ENCODE data around the gene LGALS3BP. TPM values are rescaled to one million over a fixed set of nuclear protein-coding genes. Genes with fewer than 3 reads are reported as not detected.
A peak's percentile ranks its signal among the peaks of the same experiment; 100 is the strongest.

The LGALS3BP gene
- total and polyA plus RNA-seq, 7 donors: 92.5 to 415 (median 180) TPM

DNA sequence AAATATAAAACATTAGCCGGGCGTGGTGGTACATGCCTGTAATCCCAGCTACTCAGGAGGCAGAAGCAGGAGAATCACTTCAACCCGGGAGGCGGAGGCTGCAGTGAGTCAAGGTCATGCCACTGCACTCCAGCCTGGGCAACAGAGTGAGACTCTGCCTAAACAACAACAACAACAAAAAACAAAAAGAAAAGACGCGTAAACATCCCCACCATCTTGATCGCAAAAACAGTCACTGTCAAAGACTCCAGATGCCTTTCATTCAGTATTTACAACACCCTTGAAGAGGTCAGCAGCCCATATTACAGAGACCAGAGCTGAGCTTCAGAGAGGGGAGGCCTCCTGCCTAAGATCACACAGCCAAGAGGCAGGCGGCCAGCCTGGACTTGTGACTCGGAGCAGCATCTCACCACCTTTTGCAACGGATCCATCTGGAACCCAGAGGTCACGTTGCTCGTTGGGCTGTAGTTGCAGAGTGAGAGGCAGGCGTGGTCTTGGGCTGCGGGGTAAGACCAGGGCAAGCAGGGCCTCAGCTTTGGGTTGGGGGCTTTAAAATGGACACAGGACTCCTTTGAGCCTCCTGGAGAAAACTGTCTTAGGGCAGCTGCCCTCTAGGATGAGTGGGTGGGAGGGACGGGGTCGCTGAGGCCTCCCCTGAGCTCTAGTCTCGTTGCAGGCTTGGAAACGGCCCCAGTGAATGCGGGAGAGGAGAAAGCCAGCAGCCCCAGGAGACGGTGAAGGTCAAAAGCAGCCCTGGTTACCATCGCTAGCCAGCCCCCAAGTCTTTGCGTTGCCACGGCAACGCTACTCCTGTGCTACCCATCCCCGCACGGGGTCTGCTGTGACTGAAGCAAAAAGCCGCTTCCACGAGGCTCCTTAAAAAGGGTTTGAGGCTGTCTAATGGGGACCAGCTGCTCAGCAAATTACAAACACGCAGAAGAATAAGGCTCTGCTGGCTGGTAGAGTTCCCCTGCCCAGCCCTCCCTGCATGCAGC, 26.1 kb downstream of the LGALS3BP start:
- H3K27me3 ChIP-seq: no peaks in the 10 kb centered on the region
- TF ChIP-seq POLR2AphosphoS5 (IDR thresholded peaks at IDR 0.05) (no peak), POLR2A (IDR thresholded peaks at IDR 0.05) (no peak), EP300 (IDR thresholded peaks at IDR 0.05) (no peak)
- TF ChIP-seq, protein P1, sequence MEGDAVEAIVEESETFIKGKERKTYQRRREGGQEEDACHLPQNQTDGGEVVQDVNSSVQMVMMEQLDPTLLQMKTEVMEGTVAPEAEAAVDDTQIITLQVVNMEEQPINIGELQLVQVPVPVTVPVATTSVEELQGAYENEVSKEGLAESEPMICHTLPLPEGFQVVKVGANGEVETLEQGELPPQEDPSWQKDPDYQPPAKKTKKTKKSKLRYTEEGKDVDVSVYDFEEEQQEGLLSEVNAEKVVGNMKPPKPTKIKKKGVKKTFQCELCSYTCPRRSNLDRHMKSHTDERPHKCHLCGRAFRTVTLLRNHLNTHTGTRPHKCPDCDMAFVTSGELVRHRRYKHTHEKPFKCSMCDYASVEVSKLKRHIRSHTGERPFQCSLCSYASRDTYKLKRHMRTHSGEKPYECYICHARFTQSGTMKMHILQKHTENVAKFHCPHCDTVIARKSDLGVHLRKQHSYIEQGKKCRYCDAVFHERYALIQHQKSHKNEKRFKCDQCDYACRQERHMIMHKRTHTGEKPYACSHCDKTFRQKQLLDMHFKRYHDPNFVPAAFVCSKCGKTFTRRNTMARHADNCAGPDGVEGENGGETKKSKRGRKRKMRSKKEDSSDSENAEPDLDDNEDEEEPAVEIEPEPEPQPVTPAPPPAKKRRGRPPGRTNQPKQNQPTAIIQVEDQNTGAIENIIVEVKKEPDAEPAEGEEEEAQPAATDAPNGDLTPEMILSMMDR (IDR thresholded peaks at IDR 0.05): no peak
- no peak overlapping the region for H3K27ac ChIP-seq
- H3K9me3 ChIP-seq: peaks cover 0 to 9% (median 4%) of the 10 kb centered on the region in 4 donors
- H3K4me1 ChIP-seq: peaks cover 0 to 15% (median 13%) of the 10 kb centered on the region in 4 donors
- intact Hi-C loops (cut with DNase I): no loop called here
- WGBS, 2 donors: 80% methylated on average over 29 of the region's 29 CpGs
- no peaks in the 10 kb centered on the region for H3K36me3 ChIP-seq
- H3K4me3 ChIP-seq: no peak overlapping the region
- peak; percentile 78 for DNase-seq

DNA sequence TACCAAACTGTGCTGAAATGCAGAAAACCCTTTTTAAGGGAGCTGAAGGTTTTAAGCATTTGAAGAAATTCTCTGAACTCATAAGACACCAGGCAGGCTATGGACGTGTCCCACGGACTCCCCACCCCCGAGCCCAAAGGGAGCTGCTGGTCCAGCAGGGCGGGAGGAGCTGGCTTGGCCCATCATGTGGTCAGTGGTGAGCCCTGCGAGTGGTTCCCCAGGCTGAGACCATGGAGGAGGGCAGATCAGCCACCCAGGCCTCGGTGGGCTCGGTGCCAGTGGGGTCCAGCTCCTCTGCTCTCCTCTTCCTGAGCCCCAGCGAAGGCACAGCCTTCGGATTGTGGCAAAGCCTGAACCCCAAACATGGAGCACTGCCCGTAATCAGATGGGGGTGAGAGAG, 27.0 kb downstream of the LGALS3BP start:
- H3K27ac ChIP-seq: peak overlapping the region; percentile 49 to 59 (median 56)
- no peak for TF ChIP-seq POLR2AphosphoS5 (IDR thresholded peaks at IDR 0.05)
- TF ChIP-seq, protein P1 (IDR thresholded peaks at IDR 0.05): no peak
- intact Hi-C loops (cut with DNase I): no loop called here
- no peak overlapping the region for H3K4me3 ChIP-seq
- peaks cover 0 to 9% (median 4%) of the 10 kb centered on the region in 4 donors for H3K9me3 ChIP-seq
- no peaks in the 10 kb centered on the region for H3K36me3 ChIP-seq
- peaks cover 0 to 15% (median 13%) of the 10 kb centered on the region in 4 donors for H3K4me1 ChIP-seq
- DNase-seq: peak; percentile 65
- no peaks in the 10 kb centered on the region for H3K27me3 ChIP-seq
- WGBS, 2 donors: 84 to 86% methylated on average over 10 of the region's 10 CpGs

DNA sequence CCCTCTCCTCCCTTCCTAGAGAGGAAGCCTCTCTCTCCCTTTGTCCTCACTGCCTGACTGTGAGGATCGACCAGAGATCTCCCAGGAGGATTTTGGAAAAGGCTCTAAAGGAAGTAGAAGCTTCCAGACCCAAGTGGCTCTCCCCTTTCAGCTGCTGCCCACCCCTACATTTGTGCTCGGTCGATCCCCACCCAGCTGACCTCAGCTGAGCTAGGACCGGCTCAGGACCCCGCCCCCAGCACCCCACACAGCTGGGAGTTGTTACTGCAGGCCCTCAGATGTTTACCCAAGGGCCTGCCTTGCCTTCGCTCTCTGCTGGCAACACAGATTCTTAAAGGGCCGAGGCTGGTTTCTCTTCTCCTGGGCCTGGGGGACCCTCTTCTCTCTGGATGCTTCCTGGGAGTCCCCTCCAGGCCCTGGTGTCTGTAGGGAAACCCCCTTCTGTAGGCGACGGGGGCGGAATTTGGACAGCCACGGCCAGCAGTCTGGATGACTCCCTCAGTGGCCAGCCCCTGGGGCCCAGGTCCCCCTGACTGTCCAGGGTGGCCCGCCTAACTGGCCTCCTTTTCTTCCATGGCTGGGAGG, 27.7 kb downstream of the LGALS3BP start:
- H3K9me3 ChIP-seq: peaks cover 0 to 9% (median 4%) of the 10 kb centered on the region in 4 donors
- peak; percentile 69 for DNase-seq
- H3K4me1 ChIP-seq: peaks cover 0 to 15% (median 13%) of the 10 kb centered on the region in 4 donors
- no peak for TF ChIP-seq POLR2AphosphoS5 (IDR thresholded peaks at IDR 0.05)
- no peak for TF ChIP-seq POLR2A (IDR thresholded peaks at IDR 0.05)
- TF ChIP-seq, protein P1 (IDR thresholded peaks at IDR 0.05): no peak
- no peak for TF ChIP-seq EP300 (IDR thresholded peaks at IDR 0.05)
- H3K4me3 ChIP-seq: no peak overlapping the region
- 30 to 46% methylated on average over 12 of the region's 12 CpGs for WGBS, 2 donors
- H3K27ac ChIP-seq: peak overlapping the region; percentile 49 to 59 (median 56)
- no peaks in the 10 kb centered on the region for H3K36me3 ChIP-seq
- intact Hi-C loops (cut with DNase I): no loop called here
- H3K27me3 ChIP-seq: no peaks in the 10 kb centered on the region

DNA sequence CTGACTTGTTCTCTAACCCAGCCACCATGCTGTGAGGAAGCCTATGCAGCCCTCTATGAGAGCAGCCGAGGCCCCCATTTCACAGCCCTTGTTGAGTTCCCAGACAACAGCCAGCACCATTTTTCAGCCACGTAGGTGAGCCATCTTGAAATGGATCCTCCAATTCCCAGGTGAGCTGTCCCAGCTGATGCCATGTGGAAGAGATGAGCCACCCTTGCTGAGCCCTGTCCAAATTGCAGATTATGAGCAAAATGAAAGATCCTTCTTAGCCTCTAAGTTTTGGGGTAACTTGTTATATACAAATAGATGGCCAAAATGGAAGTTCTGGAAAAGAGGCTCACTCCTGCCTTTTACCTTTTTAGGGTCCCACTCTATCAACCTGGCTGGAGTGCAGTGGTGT, 28.9 kb downstream of the LGALS3BP start:
- Histone ChIP-seq H3K36me3 (no peaks in the 10 kb centered on the region), H3K27me3 (no peaks in the 10 kb centered on the region), H3K4me3 (no peak overlapping the region), H3K9me3 (peaks cover 0 to 9% (median 4%) of the 10 kb centered on the region in 4 donors), H3K27ac (no peak overlapping the region), H3K4me1 (peaks cover 0 to 15% (median 13%) of the 10 kb centered on the region in 4 donors)
- intact Hi-C loops (cut with DNase I): no loop called here
- TF ChIP-seq EP300 (IDR thresholded peaks at IDR 0.05): no peak
- no peak for TF ChIP-seq POLR2AphosphoS5 (IDR thresholded peaks at IDR 0.05)
- no peak for TF ChIP-seq POLR2A (IDR thresholded peaks at IDR 0.05)
- TF ChIP-seq, protein P1 (IDR thresholded peaks at IDR 0.05): no peak
- 91 to 92% methylated on average over 2 of the region's 2 CpGs for WGBS, 2 donors
- DNase-seq: no peak

All from sigmoid colon (tissue), 7 donors.